Measurements from ENCODE around the gene NT5C2. TPM values are rescaled to one million over a fixed set of nuclear protein-coding genes. Genes with fewer than 3 reads are reported as not detected.
A peak's percentile ranks its signal among the peaks of the same experiment; 100 is the strongest.

The NT5C2 gene
- total RNA-seq, 1 donor from 2014 or later: 95.2 TPM

DNA sequence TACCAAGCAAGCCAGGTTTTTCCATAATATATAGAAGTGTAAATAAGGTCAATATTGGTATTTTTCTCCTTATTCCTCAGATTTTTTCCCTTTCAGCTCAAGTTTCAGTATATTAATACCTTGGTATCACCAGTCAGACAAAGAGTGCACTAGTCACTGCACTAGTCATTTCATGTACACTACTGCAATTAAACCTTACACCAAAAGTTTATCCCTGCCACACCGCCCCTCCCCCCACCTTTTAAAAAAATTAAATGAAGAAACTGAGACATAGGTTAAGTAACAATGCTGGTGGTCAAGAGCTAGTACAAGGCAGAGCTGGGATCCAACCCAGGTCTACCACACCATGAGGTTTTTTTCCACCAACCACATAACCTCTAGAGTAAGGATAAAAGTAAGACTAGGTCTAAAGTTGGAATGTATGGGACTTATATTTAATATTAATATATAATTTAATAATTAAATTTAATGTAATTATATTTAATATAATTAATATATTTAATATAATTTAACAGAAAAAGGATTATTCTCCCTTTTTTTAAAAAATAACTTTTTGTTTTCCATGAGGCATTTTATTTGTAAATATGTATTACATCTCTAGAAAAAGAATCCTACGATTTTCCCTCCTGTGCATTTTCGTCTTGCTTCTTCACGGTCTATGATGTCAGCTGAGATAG is 68.5 kb downstream of the NT5C2 start:
- no peak for DNase-seq (ENCODE audit: low spot score)

DNA sequence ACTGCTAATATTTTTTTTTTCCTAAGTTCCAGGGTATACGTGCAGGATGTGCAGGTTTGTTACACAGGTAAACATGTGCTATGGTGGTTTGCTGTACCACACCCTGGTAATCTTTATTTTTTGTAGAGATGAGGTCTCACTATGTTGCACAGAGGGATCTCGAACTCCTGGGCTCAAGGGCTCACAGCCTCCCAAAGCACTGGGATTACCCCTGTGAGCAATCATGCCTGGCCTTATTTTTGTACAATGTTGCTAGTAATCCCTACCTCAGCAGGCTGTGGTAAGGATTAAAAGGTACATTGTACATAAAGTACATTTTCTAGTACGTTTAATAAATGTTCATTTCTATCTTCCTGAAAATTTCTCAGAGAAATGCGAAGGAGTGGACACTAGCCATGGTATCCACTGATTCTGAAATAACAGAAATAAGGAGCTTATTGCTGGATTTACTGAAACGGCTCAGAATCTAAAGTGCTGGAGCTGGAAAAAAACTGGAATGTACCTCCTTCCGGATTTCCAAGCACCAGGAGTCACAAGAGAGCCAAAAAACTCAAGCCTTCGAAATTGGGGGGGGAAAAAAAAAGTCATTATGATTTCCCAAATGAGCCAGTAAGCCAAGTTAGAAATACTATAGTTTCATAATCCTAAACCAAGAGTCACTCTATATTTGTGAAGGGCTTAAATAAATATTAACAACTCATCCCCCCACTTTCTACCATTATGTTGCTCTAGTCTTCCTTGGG is 69.6 kb downstream of the NT5C2 start:
- DNase-seq (ENCODE audit: low spot score): no peak

DNA sequence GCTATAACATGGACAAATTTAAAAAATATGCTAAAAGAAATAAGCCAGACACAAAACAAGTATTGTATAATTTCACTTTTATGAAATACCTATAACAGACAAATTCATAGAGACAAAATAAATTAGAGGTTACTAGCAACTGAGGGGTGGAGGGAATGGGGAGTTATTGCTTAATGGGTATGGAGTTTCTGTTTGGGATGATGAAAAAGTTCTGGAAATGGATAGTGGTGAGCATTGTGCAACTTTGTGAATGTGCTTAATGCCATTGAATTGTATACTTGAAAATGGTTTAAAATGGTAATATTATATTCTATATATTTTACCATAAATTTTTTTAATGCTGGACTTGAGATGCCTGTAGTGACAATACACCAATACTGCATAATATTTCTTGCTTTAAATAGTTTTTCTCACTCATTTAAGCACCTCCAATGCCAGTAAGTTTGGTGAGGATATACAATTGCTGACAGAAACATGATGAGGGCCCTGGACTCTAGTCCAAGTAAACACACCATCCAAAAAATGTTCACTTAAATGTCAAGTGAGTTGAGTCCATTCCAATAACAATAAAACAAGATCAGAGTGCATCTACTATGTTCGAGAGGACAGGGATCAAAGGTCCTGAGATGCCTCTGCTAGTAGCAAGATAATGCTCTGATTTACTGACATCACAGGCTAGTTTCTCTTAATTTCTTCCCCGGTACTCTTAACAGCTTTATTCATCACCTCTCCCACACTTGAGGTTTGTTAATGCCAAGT is 71.9 kb downstream of the NT5C2 start:
- DNase-seq (ENCODE audit: low spot score): no peak

DNA sequence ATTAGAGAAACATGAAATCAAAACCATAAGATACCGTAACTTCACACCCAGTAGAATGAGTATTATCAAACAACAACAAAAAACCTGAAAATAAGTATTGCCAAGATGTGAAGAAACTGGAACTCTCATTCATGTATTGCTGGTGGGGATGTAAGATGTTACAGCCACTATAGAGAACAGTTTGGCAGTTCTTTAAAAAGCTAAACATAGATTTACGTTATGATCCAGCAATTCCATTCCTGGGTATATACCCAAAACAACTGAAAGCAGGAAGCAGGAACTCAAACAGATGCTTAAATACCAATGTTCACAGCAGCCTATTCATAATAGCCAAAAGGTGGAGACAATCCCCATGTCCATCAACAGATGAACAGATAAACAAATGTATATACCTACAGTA is 72.5 kb downstream of the NT5C2 start:
- no peak for DNase-seq (ENCODE audit: low spot score)

DNA sequence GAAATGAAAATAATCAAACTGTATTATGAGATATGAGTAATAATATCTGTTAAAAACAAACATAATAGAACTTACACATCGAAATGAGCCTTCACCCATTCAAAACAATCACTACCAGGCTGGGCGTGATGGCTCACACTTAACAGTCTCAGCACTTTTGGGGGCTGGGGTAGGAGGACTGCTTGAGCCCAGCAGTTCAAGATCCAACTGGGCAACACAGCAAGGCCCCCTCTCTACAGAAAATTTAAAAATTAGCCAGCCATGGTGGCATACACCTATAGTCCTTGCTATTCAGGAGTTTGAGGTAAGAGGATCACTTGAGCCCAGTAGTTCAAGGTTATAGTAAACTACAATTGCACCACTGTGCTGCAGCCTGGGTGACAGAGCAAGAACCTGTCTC is 75.8 kb downstream of the NT5C2 start:
- DNase-seq (ENCODE audit: low spot score): no peak

DNA sequence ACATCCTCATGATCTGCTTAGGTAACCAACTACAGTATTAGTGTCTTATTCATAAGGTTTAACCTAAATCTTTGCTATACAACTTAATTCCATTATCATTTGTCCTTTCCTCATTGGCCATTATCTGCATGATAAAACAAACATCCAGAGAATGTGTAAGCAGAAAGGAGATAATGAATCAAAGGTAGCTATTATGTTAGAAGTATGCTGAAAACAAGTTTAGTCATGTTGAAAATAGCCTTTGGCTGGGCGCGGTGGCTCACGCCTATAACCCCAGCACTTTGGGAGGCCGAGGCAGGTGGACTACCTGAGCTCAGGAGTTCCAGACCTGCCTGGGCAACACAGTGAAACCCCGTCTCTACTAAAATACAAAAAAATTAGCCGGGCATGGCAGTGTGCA is 78.2 kb downstream of the NT5C2 start:
- DNase-seq (ENCODE audit: low spot score): peak; percentile 25

DNA sequence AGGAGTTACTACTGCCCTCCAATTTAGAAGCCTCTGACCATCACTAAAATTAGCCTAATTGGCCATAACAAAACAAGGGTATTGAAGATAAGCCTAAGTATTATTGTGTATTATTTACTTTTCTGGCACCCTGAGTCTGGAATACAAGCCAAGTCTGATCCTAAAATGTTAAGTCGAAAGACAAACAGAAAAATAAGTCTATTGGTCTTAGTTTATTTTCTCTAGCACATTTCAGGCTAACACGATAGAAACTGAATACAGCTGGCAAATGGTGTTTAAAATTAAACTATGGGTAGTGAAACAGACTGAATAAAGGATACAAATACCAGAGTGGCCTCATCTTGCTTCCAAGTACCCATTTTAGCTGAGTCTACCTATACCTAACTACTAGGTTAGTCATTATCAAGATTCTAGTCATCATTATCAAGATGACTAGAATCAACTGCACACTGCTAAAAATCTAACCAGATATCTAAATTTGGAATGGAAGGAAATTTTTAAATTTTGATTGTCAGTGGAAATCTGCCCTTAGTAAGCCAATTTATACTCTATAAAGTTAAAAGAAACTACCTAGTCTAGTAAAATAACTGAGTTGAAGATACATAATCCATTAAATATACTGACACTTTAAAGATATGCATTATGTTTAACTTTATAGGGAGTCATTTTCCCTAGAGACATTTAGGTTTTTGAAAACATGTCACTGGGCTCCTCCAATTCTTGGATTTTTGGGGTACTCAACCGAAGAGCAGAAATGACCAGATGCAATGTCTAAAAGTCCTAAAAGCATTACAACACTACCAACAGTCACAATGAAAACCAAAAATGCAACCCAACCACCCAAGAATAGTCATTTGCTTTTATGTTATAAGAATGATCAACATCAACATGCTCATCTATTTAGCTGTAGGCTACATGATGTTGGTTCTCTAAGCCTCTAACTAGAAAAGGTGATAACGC is 80.9 kb downstream of the NT5C2 start:
- DNase-seq (ENCODE audit: low spot score): no peak

DNA sequence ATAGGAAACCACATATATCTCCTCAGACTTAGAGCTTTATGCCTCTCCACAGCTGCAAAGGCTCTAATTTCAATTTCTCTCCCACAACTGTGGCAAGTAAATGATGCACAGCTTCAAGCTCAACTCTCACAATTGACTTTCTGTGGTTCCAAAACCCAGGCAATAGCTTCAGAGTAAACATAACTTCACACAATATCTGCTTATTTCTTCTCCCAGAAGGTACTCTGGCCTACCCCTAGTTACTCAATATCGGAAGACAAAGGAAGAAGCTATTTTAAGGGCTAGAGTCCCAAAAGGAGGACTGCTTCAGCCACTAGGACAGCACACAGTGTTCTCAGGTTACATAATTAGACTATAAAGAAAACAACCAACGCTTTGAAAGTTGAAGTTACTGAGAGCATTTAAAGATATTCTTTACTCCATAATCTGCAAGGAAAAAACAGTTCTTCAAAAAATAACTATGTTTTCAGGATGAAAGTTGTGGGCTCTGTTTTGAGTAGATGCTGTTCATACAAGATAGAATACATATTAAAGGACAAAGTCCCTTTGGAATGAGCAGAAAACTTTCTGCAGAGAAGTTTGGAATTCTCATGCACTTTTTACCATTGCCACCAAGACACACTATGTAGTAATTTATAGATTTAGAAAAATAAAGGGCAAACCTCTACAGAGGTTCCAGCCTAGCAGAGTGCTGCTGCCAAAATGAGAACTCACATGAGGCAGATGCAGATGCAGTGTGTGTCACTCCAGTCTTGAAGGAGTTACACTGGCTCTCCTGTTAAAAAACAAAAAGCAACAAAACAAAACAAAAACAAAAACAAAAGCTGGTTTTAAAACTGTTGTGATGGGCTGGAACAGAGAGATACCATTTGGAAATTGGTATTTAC is 81.8 kb downstream of the NT5C2 start:
- DNase-seq (ENCODE audit: low spot score): no peak

DNA sequence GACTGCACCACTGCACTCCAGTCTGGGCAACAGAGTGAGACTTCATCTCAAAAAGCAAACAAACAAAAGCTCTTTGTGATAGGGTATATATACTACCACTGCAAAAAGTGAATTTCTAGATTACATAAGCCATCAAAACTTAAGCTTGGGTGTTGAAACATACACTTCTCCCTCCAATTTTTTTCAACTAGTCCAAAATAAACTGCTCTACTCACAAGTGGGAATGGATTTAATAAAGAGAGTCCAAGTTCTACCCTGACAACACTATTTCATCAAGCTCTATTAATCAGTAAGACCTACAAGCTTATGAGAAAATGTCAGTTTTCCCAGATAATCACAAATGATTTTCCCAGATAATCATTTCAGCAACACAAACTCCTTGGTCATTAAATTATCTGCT is 82.7 kb downstream of the NT5C2 start:
- DNase-seq (ENCODE audit: low spot score): no peak

DNA sequence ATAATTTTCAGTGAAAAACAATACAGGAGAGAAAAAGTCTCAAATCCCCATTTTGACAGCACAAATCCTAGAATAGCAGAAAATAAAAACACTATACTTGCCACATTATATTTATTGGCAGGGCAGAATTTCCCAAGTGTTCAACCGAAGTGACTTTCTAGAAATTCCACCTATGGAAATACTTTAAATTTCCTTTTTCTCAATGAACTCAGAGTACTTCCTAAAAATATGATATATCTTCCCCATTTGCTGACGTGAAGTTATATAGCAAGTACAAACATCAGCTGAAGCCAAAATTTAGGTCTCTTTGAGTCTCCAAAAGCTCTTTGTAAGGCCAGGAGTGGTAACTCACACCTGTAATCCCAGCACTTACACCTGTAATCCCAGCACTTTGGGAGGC is 83.3 kb downstream of the NT5C2 start:
- DNase-seq (ENCODE audit: low spot score): no peak

DNA sequence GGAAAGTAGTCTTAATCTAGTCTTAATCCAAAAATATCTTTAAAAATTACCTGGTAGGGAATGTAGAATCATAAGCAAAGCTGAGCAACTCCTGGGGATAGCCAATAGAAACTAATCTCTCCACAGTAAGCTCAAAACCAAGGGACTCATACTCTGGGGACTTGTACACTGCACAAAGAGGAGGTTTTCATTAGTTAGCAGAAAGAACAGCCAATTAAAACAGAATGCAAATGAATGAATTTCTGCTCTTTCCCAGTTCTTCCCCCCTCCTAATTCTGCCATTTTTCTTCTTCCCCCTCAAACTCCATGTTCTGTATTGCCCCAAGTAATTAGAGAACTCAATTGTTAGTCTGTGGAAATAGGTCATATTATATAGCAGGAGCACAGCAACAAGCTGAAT is 86.5 kb downstream of the NT5C2 start:
- DNase-seq (ENCODE audit: low spot score): no peak

DNA sequence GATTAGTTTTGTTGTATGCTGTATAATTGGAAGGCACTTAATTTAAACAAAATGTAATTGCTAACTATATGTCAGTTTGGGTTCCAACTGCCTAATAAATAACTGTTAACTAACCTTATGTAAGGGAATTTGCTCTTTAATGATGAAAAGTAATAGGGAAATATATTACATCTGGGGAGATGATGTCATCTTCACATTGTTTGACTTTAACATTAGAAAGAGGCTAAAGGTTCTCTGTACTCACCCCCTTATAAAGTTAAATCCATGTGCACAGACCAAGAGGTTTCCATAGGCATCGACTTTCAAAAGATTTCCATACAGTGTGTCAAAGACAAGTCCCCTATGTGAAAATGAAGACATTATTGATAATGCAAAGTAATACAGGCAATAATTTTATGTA is 87.6 kb downstream of the NT5C2 start:
- no peak for DNase-seq (ENCODE audit: low spot score)

DNA sequence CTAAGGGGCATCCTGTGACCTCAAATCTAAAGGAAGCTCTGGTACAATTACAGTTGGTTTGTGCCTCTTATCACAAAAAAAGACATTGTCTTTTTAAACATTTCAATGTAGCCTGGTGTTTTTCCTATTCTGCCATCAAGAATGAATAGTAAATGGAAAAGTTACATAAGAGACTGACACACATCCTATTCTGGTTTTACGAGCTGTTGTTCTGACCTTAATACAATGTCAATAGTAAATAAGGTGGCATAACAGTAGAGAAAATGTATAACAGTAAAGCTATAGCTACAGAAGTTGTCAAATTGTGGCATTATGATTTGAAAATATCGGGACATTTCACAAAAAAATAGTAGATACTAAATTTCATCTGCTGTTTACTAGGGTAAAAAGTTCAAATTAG is 88.4 kb downstream of the NT5C2 start:
- no peak for DNase-seq (ENCODE audit: low spot score)

DNA sequence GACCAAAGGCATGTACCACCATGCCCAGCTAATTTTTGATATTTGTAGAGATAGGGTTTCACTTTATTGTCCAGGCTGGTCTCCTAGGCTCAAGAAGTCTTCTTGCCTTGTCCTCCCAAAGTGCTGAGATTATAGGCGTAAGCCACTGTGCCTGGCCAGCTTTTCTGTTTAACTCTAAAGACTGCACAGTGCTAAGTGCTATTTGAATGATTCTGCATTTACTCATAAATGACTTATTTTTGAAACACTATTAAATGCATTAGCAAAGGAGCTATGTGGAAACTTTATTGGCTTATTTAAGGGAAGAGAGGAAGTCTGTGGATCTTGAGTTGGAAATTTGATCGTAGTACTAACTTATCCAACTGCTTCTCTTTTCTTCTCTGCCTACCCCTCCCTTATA is 89.1 kb downstream of the NT5C2 start:
- no peak for DNase-seq (ENCODE audit: low spot score)

DNA sequence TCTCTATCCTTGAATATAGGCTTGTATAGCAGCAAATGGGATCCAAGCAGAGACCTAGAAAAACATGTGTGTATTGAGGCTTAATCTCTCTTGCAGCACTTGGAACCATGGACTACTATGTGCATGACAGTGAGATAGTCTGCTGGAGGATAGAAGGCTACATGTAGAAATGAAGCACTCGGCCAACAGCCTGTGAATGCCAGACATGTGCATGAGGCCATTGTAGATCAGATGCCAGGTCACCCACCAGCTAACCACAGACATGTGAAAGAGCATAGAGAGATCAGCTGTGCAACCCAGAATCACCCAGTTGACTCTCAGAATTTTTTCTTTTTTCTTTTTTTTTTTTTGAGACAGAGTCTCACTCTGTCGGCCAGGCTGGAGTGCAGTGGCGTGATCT is 90.9 kb downstream of the NT5C2 start:
- DNase-seq (ENCODE audit: low spot score): no peak

DNA sequence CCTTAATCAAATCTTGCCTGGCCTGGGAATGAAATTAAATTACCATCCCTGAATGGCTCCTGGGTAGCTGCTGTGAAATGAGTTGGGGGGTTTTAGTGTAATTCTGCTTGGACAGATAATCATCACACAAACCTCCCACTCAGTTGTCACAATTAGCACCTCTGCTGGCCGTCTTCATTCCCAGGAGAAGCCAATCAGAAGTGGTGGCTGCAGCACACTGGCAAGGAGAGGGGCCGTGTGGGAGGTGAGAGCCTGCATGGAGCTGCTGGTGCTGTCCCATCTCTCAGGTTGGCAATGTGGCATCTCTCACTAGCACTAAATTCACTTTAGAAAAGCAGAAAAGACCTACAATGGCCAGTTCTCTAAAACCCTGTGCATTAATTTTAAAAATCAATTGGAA is 92.5 kb downstream of the NT5C2 start:
- no peak for DNase-seq (ENCODE audit: low spot score)

DNA sequence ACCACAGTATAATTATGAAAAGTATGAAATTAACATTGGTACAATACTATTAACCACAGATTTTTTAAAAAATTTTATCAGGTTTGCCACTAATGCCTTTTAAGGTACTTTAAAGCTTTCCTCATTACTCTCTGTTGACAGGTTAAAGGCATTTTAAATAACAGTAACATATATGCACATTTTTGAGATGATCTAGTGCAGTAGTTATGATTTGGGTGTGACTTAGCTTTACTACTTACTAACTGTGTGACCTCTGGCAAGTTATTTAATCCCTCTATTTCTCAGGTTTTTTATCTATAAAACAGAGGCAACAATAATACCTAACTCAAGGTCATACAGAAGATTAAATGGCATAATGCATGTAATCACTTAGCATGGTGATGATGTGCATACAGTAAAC is 94.8 kb downstream of the NT5C2 start:
- no peak for DNase-seq (ENCODE audit: low spot score)

DNA sequence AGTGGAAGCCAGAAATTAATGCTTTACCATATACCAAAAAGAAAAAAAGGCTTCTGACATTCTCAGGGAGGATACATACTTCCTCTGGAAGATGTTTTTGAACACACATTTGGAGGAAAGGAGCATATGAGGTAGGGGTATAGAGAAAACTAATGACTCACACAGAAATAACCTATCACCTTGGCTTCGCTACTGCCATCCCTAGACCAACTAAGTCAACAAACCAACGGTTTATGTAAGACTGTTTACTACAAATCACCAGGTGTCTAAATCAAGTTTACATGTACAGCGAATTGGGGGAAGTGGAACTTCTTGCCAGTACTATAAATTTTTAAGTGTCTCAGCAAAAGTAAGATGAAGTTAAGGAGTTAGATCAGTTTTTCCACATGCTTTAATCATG is 96.9 kb downstream of the NT5C2 start:
- no peak for DNase-seq (ENCODE audit: low spot score)

DNA sequence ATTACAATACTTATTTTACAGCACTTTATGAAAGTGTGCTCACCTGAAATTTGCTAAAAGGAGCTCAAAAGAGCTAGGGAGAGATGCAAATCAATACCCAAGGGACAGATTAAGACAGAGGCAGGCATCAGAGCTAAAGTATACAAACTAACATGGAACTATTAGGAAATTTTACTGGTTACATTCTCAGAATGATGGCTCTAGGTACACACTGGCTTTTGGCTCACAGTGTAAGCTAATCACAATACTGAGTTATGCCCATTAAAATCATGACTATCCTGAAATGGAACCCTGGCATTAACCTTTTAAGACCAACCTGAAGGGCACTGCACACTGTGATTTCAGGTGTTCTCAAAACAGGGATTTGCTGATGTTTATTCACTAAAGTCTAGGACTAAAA is 98.1 kb downstream of the NT5C2 start:
- DNase-seq (ENCODE audit: low spot score): no peak

DNA sequence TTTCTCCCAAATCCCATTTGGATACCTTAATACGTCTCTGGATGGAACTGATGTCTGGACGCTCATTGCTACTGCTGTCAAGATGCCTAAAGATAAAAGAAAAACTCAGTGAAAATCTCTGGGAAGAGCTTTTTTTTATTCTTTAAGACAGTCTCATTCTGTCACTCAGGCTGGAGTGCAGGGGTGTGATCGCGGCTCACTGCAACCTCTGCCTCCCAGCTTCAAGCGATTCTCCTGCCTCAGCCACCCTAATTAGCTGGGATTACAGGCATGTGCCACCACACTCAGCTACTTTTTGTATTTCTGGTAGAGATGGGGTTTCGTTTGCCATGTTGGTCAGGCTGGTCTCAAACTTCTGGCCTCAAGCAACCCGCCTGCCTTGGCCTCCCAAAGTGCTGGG is 102.2 kb downstream of the NT5C2 start:
- DNase-seq (ENCODE audit: low spot score): no peak

DNA sequence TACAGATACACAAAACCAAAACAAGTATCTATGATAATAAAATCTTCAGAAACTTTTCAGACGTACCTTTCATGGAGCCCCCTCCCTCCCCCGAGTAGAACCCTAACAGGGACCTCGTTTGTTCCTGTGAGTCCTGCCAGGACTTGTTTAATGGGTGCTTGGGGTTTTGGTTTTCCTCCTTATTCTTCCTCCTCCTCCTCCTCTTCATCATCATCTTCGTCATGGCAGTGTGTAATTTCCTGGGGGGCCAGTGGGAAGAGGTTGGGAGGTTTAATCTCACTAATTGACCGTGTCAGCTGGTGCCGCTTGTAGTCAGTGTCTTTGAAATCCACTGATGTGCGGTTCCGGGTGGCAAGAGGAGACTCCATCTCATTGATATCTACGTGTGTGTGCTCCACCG is 103.6 kb downstream of the NT5C2 start:
- no peak for DNase-seq (ENCODE audit: low spot score)

All from mucosa of gallbladder (tissue), 1 donor.